Astrocyte of the cerebellum (primary cell): ENCODE data around the gene CCDC102A.
"Not testable (repeated sequence)": the region's sequence is repeated elsewhere in the genome, so short reads cannot be mapped to it uniquely, and the experiment has no call there.

Experiments used
- DNase-seq: peaks from one replicate; pipeline ENCODE4 v3.0.0-alpha.2; 2011; ENCODE audit warnings: low read depth
- H3K4me3 ChIP-seq: 2 replicates; pipeline ENCODE4 v1.5.1; 2011; ENCODE audit warnings: mild to moderate bottlenecking, low read depth, low read length, moderate library complexity
- CTCF ChIP-seq: IDR thresholded peaks from 2 replicates; pipeline ENCODE4 v1.5.1; 2012; ENCODE audit warnings: low read length, low read depth, moderate library complexity, mild to moderate bottlenecking; ENCODE audit errors: missing control alignments
- in situ Hi-C: cut with HindIII; loops from 2 replicates; pipeline ENCODE4 v1.10.0; 2017; ENCODE audit warnings: low sequenced_read_pairs

CCDC102A gene

GRCh38 chr16:57501492-57501891 lies 34.9 kb downstream of the CCDC102A start:
- DNase-seq: no peak
- in situ Hi-C loops: no loop called here
- TF ChIP-seq CTCF: no peak
- no peak overlapping the region for H3K4me3 ChIP-seq

- no peak overlapping the region for H3K4me3 ChIP-seq
- no peak for TF ChIP-seq CTCF
- no peak for DNase-seq
- in situ Hi-C loops: no loop called here
Measured at GRCh38 chr16:57500578-57501111, 35.7 kb downstream of the CCDC102A start.

- H3K4me3 ChIP-seq, in situ Hi-C loops, DNase-seq: not testable (repeated sequence)
Measured at GRCh38 chr16:57499941-57500340, 36.4 kb downstream of the CCDC102A start.

GRCh38 chr16:57498031-57498430 lies 38.3 kb downstream of the CCDC102A start:
- in situ Hi-C loops: no loop called here
- no peak for TF ChIP-seq CTCF
- H3K4me3 ChIP-seq: no peak overlapping the region
- no peak for DNase-seq

GRCh38 chr16:57497121-57497520 lies 39.2 kb downstream of the CCDC102A start:
- in situ Hi-C loops: no loop called here
- TF ChIP-seq CTCF: no peak
- H3K4me3 ChIP-seq: no peak overlapping the region
- no peak for DNase-seq

- in situ Hi-C loops: no loop called here
- no peak for DNase-seq
- H3K4me3 ChIP-seq: no peak overlapping the region
- TF ChIP-seq CTCF: no peak
Measured at GRCh38 chr16:57493767-57494166, 42.6 kb downstream of the CCDC102A start.

GRCh38 chr16:57489229-57489628 lies 47.1 kb downstream of the CCDC102A start:
- no peak overlapping the region for H3K4me3 ChIP-seq
- in situ Hi-C loops: loop anchor here (5.0 kb wide), 1 partner anchor 38 kb away; no protein-coding TSS in a partner anchor
- TF ChIP-seq CTCF: no peak
- no peak for DNase-seq
